ENCODE measurements around the gene PHLDA3.

- TF ChIP-seq CTCF (IDR thresholded peaks at IDR 0.05 in 2 of 3, conservative IDR thresholded peaks at IDR 0.05 in 1 of 3; ENCODE audit: borderline replicate concordance in 1 of 3, insufficient read depth in 1 of 3, low read depth in 2 of 3, low read length in 2 of 3) (no peak), POLR2A (IDR thresholded peaks at IDR 0.05; ENCODE audit: borderline replicate concordance, extremely low read depth, insufficient read depth, insufficient read length) (no peak), SIN3A (IDR thresholded peaks at IDR 0.05; ENCODE audit: low read depth) (no peak), EZH2phosphoT487 (IDR thresholded peaks at IDR 0.05; ENCODE audit: borderline replicate concordance) (no peak)
These were observed 35.2 kb upstream of the PHLDA3 start for GRCh38 chr1:201504179-201504631.
